Upper lobe of left lung (tissue), 4 donors: Measurements from ENCODE around the gene FASTKD2.
A peak's percentile ranks its signal among the peaks of the same experiment; 100 is the strongest.

Experiments used
- POLR2A ChIP-seq, 4 donors: fragments of 450-650 bp; IDR thresholded peaks; one replicate each; pipeline ENCODE4 v1.5.1; 2016 to 2017; ENCODE audit warnings: antibody characterized with exemption in 4 of 4, mild to moderate bottlenecking in 2 of 4
- TF ChIP-seq, protein P1 (sequence below), 6 experiments: fragments of 450-650 bp in 4 of 6; fragments of 200-600 bp in 2 of 6; sonication (generic) in 2 of 6; IDR thresholded peaks; one replicate each; pipeline ENCODE4 v1.5.1; 2016 to 2019; ENCODE audit warnings: antibody characterized with exemption in 6 of 6

DNA sequence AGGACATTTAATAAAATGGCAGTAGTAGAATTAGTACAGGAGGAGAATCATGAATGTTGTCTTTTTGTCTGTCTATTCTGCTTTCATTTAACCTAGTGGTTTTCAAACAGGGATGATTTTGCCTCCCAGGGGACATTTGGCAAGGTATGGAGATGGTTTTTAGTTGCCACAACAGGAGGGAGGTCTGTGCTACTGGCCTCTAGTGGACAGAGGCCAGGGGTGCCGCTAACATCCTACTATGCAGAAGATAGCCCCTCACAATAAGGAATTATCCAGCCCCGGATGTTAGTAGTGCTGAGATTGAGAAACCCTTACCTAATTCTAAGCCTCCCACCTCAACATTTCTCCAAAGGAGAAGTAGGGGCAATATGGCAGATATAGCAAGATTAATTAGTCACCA is 18.3 kb downstream of the FASTKD2 start:
- TF ChIP-seq, protein P1, sequence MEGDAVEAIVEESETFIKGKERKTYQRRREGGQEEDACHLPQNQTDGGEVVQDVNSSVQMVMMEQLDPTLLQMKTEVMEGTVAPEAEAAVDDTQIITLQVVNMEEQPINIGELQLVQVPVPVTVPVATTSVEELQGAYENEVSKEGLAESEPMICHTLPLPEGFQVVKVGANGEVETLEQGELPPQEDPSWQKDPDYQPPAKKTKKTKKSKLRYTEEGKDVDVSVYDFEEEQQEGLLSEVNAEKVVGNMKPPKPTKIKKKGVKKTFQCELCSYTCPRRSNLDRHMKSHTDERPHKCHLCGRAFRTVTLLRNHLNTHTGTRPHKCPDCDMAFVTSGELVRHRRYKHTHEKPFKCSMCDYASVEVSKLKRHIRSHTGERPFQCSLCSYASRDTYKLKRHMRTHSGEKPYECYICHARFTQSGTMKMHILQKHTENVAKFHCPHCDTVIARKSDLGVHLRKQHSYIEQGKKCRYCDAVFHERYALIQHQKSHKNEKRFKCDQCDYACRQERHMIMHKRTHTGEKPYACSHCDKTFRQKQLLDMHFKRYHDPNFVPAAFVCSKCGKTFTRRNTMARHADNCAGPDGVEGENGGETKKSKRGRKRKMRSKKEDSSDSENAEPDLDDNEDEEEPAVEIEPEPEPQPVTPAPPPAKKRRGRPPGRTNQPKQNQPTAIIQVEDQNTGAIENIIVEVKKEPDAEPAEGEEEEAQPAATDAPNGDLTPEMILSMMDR (IDR thresholded peaks at IDR 0.05): peak in 1 of 6 experiments; percentile 7
- TF ChIP-seq POLR2A (IDR thresholded peaks at IDR 0.05): no peak
